Epidermal melanocyte (primary cell): Measurements from ENCODE around the gene RERE.

Experiments
- DNase-seq: peaks from one replicate; pipeline ENCODE4 v3.0.0; 2011; ENCODE audit warnings: low spot score; ENCODE audit not compliant: insufficient read length

RERE gene

GRCh38 chr1:8367571-8368194, 449.8 kb downstream of the RERE start:
- DNase-seq: no peak

GRCh38 chr1:8365661-8366362, 451.6 kb downstream of the RERE start:
- no peak for DNase-seq

GRCh38 chr1:8364528-8365442, 452.7 kb downstream of the RERE start:
- DNase-seq: no peak

- no peak for DNase-seq
Observed at GRCh38 chr1:8363767-8364301, 453.6 kb downstream of the RERE start.

GRCh38 chr1:8363186-8363766, 454.2 kb downstream of the RERE start:
- DNase-seq: no peak

GRCh38 chr1:8362701-8363101, 454.7 kb downstream of the RERE start:
- no peak for DNase-seq

- no peak for DNase-seq
Observed at GRCh38 chr1:8361198-8361849, 456.1 kb downstream of the RERE start.

GRCh38 chr1:8360493-8361197, 456.8 kb downstream of the RERE start:
- no peak for DNase-seq

- no peak for DNase-seq
Observed at GRCh38 chr1:8359617-8360481, 457.6 kb downstream of the RERE start.

- no peak for DNase-seq
Observed at GRCh38 chr1:8358897-8359616, 458.4 kb downstream of the RERE start.

GRCh38 chr1:8358241-8358896, 459.1 kb downstream of the RERE start:
- no peak for DNase-seq

- DNase-seq: no peak
Observed at GRCh38 chr1:8357329-8358101, 459.9 kb downstream of the RERE start.

- no peak for DNase-seq
Observed at GRCh38 chr1:8356256-8357209, 460.9 kb downstream of the RERE start.

GRCh38 chr1:8355439-8356255, 461.8 kb downstream of the RERE start:
- no peak for DNase-seq

- DNase-seq: no peak
Observed at GRCh38 chr1:8354038-8354437, 463.4 kb downstream of the RERE start.
